Lower lobe of right lung (tissue), 2 donors: ENCODE data around the gene BPNT1. TPM values are rescaled to one million over a fixed set of nuclear protein-coding genes. Genes with fewer than 3 reads are reported as not detected.
"Not testable (repeated sequence)": the region's sequence is repeated elsewhere in the genome, so short reads cannot be mapped to it uniquely, and the experiment has no call there.

Source experiments
- ATAC-seq, 2 donors: fragments of 200-7000 bp; cut with Tn5 transposase; one replicate each; pipeline ENCODE4 v1.9.1; 2020 to 2022; ENCODE audit warnings: mild to moderate bottlenecking in 2 of 2, moderate library complexity in 2 of 2
- DNase-seq: peaks from one replicate; pipeline ENCODE4 v3.0.0-alpha.2; 2020
- H3K27ac ChIP-seq: fragments of 200-600 bp; one replicate; pipeline ENCODE4 v1.8.0; 2022
- H3K27me3 ChIP-seq: fragments of 200-600 bp; one replicate; pipeline ENCODE4 v1.8.0; 2022; ENCODE audit warnings: low read depth
- H3K36me3 ChIP-seq: fragments of 200-600 bp; one replicate; pipeline ENCODE4 v1.8.0; 2022; ENCODE audit warnings: mild to moderate bottlenecking
- H3K4me1 ChIP-seq: fragments of 200-600 bp; one replicate; pipeline ENCODE4 v1.8.0; 2022
- H3K4me3 ChIP-seq: fragments of 200-600 bp; one replicate; pipeline ENCODE4 v1.8.0; 2022; ENCODE audit warnings: mild to moderate bottlenecking
- H3K9me3 ChIP-seq: fragments of 200-600 bp; one replicate; pipeline ENCODE4 v1.8.0; 2022
- intact Hi-C: fragments of 100-400 bp; cut with DNase I; formaldehyde crosslinking; loops from one replicate; pipeline ENCODE4 v1.11.0; 2022
- total RNA-seq: library from RNA; stranded (reverse); fragmentation: NEBNext Ultra II Directional; extraction: Animal tissue kit (Norgen Biotek cat#: 25700); gene quantifications from one replicate; pipeline ENCODE4 v1.2.1, GENCODE V29; 2021
- TF ChIP-seq, protein P1 (sequence below): fragments of 200-600 bp; IDR thresholded peaks from one replicate; pipeline ENCODE4 v1.8.0; 2022; ENCODE audit warnings: antibody characterized with exemption, mild to moderate bottlenecking
- donor health status: DM: no; HTN: yes; CAD: no; lungs with severe emphysema.

Gene BPNT1
- total RNA-seq, 1 donor from 2014 or later, result 23.5 TPM

DNA sequence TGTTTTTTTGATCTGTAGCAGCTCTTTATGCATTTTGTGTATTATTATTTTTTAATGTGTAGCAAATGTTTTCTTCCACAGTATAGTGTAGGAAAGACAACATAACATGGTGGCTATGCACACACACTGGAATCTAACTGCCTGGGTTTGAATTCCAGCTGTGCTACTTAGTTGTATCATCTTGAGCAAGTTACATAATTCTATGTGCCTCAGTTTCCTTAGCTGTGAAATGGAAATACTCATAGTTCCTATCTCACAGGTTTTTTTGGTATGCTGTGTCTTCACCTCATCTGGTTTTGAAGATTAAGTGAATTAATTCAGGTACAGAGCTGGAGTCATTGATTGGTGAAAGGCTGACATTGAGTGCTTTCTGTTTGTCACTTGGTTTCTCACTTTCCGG, 3.1 kb upstream of the BPNT1 start:
- Histone ChIP-seq H3K9me3 (no peaks in the 10 kb centered on the region), H3K27me3 (no peaks in the 10 kb centered on the region), H3K27ac (no peak overlapping the region), H3K4me3 (no peak overlapping the region), H3K4me1 (peaks cover 19% of the 10 kb centered on the region), H3K36me3 (peaks cover 16% of the 10 kb centered on the region)
- DNase-seq (no peak), ATAC-seq (no peak)
- intact Hi-C loops, result no loop called here
- TF ChIP-seq, protein P1, sequence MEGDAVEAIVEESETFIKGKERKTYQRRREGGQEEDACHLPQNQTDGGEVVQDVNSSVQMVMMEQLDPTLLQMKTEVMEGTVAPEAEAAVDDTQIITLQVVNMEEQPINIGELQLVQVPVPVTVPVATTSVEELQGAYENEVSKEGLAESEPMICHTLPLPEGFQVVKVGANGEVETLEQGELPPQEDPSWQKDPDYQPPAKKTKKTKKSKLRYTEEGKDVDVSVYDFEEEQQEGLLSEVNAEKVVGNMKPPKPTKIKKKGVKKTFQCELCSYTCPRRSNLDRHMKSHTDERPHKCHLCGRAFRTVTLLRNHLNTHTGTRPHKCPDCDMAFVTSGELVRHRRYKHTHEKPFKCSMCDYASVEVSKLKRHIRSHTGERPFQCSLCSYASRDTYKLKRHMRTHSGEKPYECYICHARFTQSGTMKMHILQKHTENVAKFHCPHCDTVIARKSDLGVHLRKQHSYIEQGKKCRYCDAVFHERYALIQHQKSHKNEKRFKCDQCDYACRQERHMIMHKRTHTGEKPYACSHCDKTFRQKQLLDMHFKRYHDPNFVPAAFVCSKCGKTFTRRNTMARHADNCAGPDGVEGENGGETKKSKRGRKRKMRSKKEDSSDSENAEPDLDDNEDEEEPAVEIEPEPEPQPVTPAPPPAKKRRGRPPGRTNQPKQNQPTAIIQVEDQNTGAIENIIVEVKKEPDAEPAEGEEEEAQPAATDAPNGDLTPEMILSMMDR, result no peak

DNA sequence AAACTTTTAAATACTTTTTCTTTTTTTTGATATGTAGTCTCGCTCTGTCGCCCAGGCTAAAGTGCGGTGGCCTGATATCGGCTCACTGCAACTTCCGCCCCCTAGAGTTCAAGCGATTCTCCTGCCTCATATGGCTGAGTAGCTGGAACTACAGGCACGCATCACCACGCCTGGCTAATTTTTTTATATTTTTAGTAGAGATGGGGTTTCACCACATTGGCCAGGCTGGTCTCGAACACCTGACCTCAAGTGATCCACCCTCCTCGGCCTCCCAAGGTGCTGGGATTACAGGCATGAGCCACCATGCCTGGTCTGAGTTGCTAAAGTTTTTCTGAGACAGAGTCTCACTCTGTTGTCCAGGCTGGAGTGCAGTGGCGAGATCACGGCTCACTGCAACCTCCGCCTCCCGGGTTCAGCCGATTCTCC, 3.3 kb downstream of the BPNT1 start:
- H3K4me1 ChIP-seq, ATAC-seq, DNase-seq, H3K4me3 ChIP-seq, H3K27ac ChIP-seq, H3K9me3 ChIP-seq, H3K36me3 ChIP-seq, H3K27me3 ChIP-seq, intact Hi-C loops: not testable (repeated sequence)

DNA sequence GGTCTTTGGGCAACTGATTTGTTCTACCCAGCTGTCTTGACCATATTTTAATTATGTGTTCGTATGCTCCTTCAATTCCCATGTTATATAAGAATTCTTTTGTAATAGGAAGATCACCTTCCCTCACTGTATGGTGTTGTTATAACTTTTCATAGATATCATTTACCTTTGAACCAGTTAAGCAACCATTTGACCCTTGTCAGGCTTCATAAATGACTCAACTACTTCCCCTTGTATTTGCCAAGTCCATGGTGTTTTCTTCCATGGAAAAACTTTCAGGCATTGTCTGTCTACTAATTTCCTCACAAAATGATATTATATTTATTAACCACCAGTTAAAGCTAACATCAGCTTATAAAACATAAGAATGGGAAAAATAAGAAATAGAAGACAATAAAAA, 5.1 kb downstream of the BPNT1 start:
- Histone ChIP-seq H3K9me3 (no peaks in the 10 kb centered on the region), H3K4me1 (no peaks in the 10 kb centered on the region), H3K27me3 (no peaks in the 10 kb centered on the region), H3K4me3 (no peak overlapping the region), H3K27ac (no peak overlapping the region), H3K36me3 (peaks cover 6% of the 10 kb centered on the region)
- ATAC-seq (no peak), DNase-seq (no peak)
- intact Hi-C loops, result no loop called here
- TF ChIP-seq, protein P1, result no peak

DNA sequence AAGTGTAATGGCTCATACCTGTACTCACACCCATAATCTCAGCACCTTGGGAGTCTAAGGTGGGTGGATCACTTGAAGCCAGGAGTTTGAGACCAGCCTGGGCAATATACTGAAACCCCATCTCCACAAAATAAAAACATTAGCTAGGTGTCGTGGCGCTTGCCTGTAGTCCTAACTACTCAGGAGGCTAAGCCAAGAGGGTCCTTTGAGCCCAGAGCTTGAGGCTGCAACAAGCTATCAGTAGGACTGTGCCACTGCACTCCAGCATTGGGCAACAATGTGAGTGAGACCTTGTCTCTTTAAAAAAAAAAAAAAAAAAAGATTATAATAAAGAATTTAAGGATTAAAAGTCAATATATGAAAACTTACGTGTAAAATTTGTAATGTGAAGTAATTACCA, 11.7 kb downstream of the BPNT1 start:
- H3K27me3 ChIP-seq, result no peaks in the 10 kb centered on the region
- H3K36me3 ChIP-seq, result peaks cover 34% of the 10 kb centered on the region
- no peaks in the 10 kb centered on the region for H3K4me1 ChIP-seq
- TF ChIP-seq, protein P1, result no peak
- ATAC-seq (no peak), DNase-seq (no peak)
- no peak overlapping the region for H3K27ac ChIP-seq
- intact Hi-C loops, result no loop called here
- no peaks in the 10 kb centered on the region for H3K9me3 ChIP-seq
- H3K4me3 ChIP-seq, result no peak overlapping the region

DNA sequence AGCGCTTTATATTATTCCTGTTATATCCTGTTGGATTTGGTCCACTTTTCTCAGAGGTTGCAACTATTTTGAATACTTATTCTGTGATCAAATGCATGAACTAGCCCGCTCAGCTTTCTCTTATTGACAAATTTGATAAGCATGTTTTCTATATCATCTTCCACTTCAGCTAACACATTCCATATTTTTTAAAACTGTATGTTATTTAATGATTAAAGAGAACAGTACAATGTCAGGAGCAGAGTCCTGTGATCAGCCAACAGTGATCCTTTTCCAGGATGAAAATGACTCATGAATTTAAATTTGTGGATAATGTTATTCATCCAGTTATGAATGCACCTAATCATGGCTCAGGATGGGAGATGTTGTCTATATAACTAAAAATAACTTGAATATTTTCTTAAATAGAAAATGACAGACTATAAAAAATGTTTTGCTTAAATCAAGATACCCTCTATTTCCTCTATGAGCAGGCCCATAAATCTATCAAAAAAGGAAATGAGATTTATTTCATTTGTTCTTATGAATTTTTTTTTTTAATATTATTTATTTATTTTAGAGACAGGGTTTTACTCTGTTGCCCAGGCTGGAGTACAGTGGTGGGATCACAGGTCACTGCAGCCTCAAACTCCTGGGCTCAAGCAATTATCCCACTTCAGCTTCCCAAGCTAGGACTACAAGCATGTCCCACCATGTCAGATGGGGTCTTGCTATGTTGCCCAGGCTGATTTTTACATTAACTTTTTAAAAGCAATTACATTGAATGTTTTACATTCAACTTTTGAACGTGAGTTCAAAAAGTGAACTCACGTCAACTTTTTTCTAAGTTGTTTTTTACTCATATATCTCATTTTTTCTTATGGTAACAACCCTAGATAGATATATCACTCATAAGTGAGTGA, 12.5 kb downstream of the BPNT1 start:
- Histone ChIP-seq H3K27me3 (no peaks in the 10 kb centered on the region), H3K4me3 (no peak overlapping the region), H3K36me3 (peaks cover 41% of the 10 kb centered on the region), H3K9me3 (no peaks in the 10 kb centered on the region), H3K4me1 (no peaks in the 10 kb centered on the region), H3K27ac (no peak overlapping the region)
- DNase-seq, result no peak
- ATAC-seq, result no peak
- intact Hi-C loops, result no loop called here
- TF ChIP-seq, protein P1, result no peak
